Medulla oblongata (tissue), 1 donor: ENCODE measurements around the gene RGS17.

Source experiments
- DNase-seq: peaks from one replicate; pipeline ENCODE4 v3.0.0-alpha.2; 2015; ENCODE audit errors: extremely low spot score

The RGS17 gene

GRCh38 chr6:153084393-153084792, 46.7 kb downstream of the RGS17 start:
- DNase-seq: no peak

- DNase-seq: no peak
Observed at GRCh38 chr6:153083869-153084268, 47.2 kb downstream of the RGS17 start.

GRCh38 chr6:153081914-153082313, 49.2 kb downstream of the RGS17 start:
- no peak for DNase-seq

GRCh38 chr6:153076431-153076830, 54.7 kb downstream of the RGS17 start:
- no peak for DNase-seq

GRCh38 chr6:153074761-153075160, 56.3 kb downstream of the RGS17 start:
- no peak for DNase-seq

- DNase-seq: no peak
Observed at GRCh38 chr6:153073841-153074240, 57.2 kb downstream of the RGS17 start.

GRCh38 chr6:153070756-153071155, 60.3 kb downstream of the RGS17 start:
- DNase-seq: no peak

GRCh38 chr6:153069897-153070296, 61.2 kb downstream of the RGS17 start:
- DNase-seq: no peak

- no peak for DNase-seq
Observed at GRCh38 chr6:153065222-153065621, 65.9 kb downstream of the RGS17 start.

- no peak for DNase-seq
Observed at GRCh38 chr6:153063936-153064335, 67.1 kb downstream of the RGS17 start.

- DNase-seq: no peak
Observed at GRCh38 chr6:153062516-153062915, 68.6 kb downstream of the RGS17 start.

GRCh38 chr6:153059757-153060156, 71.3 kb downstream of the RGS17 start:
- DNase-seq: no peak

GRCh38 chr6:153059311-153059710, 71.8 kb downstream of the RGS17 start:
- no peak for DNase-seq

- no peak for DNase-seq
Observed at GRCh38 chr6:153058909-153059308, 72.2 kb downstream of the RGS17 start.

GRCh38 chr6:153058291-153058690, 72.8 kb downstream of the RGS17 start:
- DNase-seq: no peak

- DNase-seq: no peak
Observed at GRCh38 chr6:153056308-153056707, 74.8 kb downstream of the RGS17 start.

GRCh38 chr6:153051801-153052200, 79.3 kb downstream of the RGS17 start:
- DNase-seq: no peak

GRCh38 chr6:153048631-153049030, 82.5 kb downstream of the RGS17 start:
- no peak for DNase-seq

GRCh38 chr6:153047386-153047785, 83.7 kb downstream of the RGS17 start:
- no peak for DNase-seq

- no peak for DNase-seq
Observed at GRCh38 chr6:153045271-153045670, 85.8 kb downstream of the RGS17 start.

GRCh38 chr6:153044295-153044694, 86.8 kb downstream of the RGS17 start:
- no peak for DNase-seq

- DNase-seq: no peak
Observed at GRCh38 chr6:153043719-153044118, 87.4 kb downstream of the RGS17 start.

- DNase-seq: no peak
Observed at GRCh38 chr6:153038378-153039057, 92.6 kb downstream of the RGS17 start.

- no peak for DNase-seq
Observed at GRCh38 chr6:153034139-153034538, 96.9 kb downstream of the RGS17 start.
